Naive thymus-derived CD8-positive, alpha-beta T cell (primary cell): ENCODE measurements around the gene OR5A1. TPM values are rescaled to one million over a fixed set of nuclear protein-coding genes. Genes with fewer than 3 reads are reported as not detected.

Source experiments
- polyA plus RNA-seq, 3 donors: library from polyadenylated mRNA; unstranded; fragments of 300-500 nt; fragmentation: Illumina TruSeq; gene quantifications; one replicate each; pipeline ENCODE4 v1.2.3, GENCODE V29; 2021
- total RNA-seq, 8 experiments: library from RNA in 2 of 8; stranded (reverse) in 2 of 8; gene quantifications; one replicate each; pipeline ENCODE4 v1.2.3 and lab custom pipeline; 2021 to 2026

The OR5A1 gene
- total and polyA plus RNA-seq, 5 experiments from 2014 or later: not detected

Other genes starting within 250 kb of the OR5A1 start
- gene MPEG1, start 223.5 kb upstream of the OR5A1 start, total RNA-seq: 1 to 10 TPM; 5.7 to 5.9 TPM
- gene MPEG1, start 223.5 kb upstream of the OR5A1 start, polyA plus RNA-seq: under 1 TPM in 2 of 3 donors, not detected in 1; 0.30 to 0.44 TPM
- not detected for gene OR5AN1, start 77.6 kb upstream of the OR5A1 start, total RNA-seq
- gene OR5AN1, start 77.6 kb upstream of the OR5A1 start, polyA plus RNA-seq: not detected
- not detected for gene OR5A2, start 10.1 kb upstream of the OR5A1 start, total RNA-seq
- gene OR5A2, start 10.1 kb upstream of the OR5A1 start, polyA plus RNA-seq: not detected
- gene OR4D6, start 20.5 kb downstream of the OR5A1 start, total RNA-seq: not detected
- gene OR4D6, start 20.5 kb downstream of the OR5A1 start, polyA plus RNA-seq: not detected
- gene OR4D10, start 36.8 kb downstream of the OR5A1 start, total RNA-seq: not detected
- not detected for gene OR4D10, start 36.8 kb downstream of the OR5A1 start, polyA plus RNA-seq
- gene OR4D11, start 67.1 kb downstream of the OR5A1 start, total RNA-seq: not detected
- gene OR4D11, start 67.1 kb downstream of the OR5A1 start, polyA plus RNA-seq: not detected
- not detected for gene OR4D9, start 75.1 kb downstream of the OR5A1 start, total RNA-seq
- gene OR4D9, start 75.1 kb downstream of the OR5A1 start, polyA plus RNA-seq: not detected
- 10 to 100 TPM; 46.7 to 50.5 TPM for gene OSBP, start 179.3 kb downstream of the OR5A1 start, total RNA-seq
- gene OSBP, start 179.3 kb downstream of the OR5A1 start, polyA plus RNA-seq: 10 to 100 TPM; 19.5 to 34.8 (median 19.6) TPM
- 10 to 100 TPM; 40.5 to 40.7 TPM for gene PATL1, start 232.6 kb downstream of the OR5A1 start, total RNA-seq
- 1 to 10 TPM; 3.2 to 8.2 (median 3.8) TPM for gene PATL1, start 232.6 kb downstream of the OR5A1 start, polyA plus RNA-seq